ENCODE data around the gene OR2A2.

Gene OR2A2

DNA sequence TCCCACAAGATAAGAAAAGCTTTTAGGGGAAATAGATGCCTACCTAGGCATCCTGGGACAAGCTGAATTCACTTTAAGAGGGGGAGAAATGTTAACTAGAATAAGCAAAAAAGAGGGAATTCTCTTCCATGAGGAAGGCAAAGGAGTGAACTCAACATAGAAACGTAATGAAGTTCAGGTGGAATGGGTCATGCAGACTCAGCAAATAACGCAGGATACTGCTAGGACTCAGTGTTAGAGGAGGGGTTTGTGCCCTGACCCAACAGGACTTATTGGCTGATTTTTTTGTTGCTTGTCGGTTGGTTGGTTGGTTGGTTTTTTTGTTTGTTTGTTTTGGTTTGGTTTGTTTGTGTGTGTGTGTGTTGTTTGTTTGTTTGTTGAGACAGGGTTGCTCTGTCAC is 22.9 kb downstream of the OR2A2 start:
- DNase-seq, result no peak
- no peaks in the 10 kb centered on the region for H3K4me1 ChIP-seq (ENCODE audit: control insufficient read depth, insufficient read depth, low read length, poor library complexity, severe bottlenecking)
- H3K4me3 ChIP-seq (ENCODE audit: insufficient read depth, low read depth, low read length, poor library complexity, severe bottlenecking), result no peak overlapping the region
- no peaks in the 10 kb centered on the region for H3K9me3 ChIP-seq (ENCODE audit: control insufficient read depth, low read length)
- no peaks in the 10 kb centered on the region for H3K27me3 ChIP-seq (replicated peaks; ENCODE audit: control insufficient read depth, insufficient read depth, low read length, poor library complexity, severe bottlenecking)
- H3K27ac ChIP-seq (ENCODE audit: insufficient read depth, low read length, poor library complexity, severe bottlenecking), result no peak overlapping the region
- H3K36me3 ChIP-seq (ENCODE audit: control insufficient read depth, insufficient read depth, low read length), result no peaks in the 10 kb centered on the region

DNA sequence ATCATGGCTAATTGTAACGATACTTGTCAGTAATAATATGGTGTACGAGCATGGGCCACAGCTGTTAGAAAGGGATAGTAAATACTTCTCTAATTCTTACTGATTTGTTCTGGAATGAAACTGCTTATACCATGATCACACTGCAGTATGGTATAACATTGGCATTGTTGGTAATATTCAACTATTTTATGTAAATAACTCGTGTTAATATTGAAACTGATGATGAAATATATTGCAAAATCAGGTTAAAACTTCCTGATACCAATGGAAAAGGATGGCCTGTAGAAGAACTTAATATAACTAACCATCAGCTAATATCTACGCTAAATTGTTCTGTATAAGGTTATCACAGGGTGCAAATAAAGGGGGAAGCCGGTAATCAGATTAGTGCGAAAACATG is 23.9 kb downstream of the OR2A2 start:
- Histone ChIP-seq H3K4me1 (ENCODE audit: control insufficient read depth, insufficient read depth, low read length, poor library complexity, severe bottlenecking) (no peaks in the 10 kb centered on the region), H3K9me3 (ENCODE audit: control insufficient read depth, low read length) (no peaks in the 10 kb centered on the region), H3K4me3 (ENCODE audit: insufficient read depth, low read depth, low read length, poor library complexity, severe bottlenecking) (no peak overlapping the region), H3K36me3 (ENCODE audit: control insufficient read depth, insufficient read depth, low read length) (no peaks in the 10 kb centered on the region), H3K27ac (ENCODE audit: insufficient read depth, low read length, poor library complexity, severe bottlenecking) (no peak overlapping the region), H3K27me3 (replicated peaks; ENCODE audit: control insufficient read depth, insufficient read depth, low read length, poor library complexity, severe bottlenecking) (no peaks in the 10 kb centered on the region)
- DNase-seq, result no peak

- H3K9me3 ChIP-seq (ENCODE audit: control insufficient read depth, low read length), result no peaks in the 10 kb centered on the region
- DNase-seq, result no peak
- H3K27me3 ChIP-seq (replicated peaks; ENCODE audit: control insufficient read depth, insufficient read depth, low read length, poor library complexity, severe bottlenecking), result no peaks in the 10 kb centered on the region
- H3K36me3 ChIP-seq (ENCODE audit: control insufficient read depth, insufficient read depth, low read length), result no peaks in the 10 kb centered on the region
- no peaks in the 10 kb centered on the region for H3K4me1 ChIP-seq (ENCODE audit: control insufficient read depth, insufficient read depth, low read length, poor library complexity, severe bottlenecking)
- no peak overlapping the region for H3K4me3 ChIP-seq (ENCODE audit: insufficient read depth, low read depth, low read length, poor library complexity, severe bottlenecking)
- no peak overlapping the region for H3K27ac ChIP-seq (ENCODE audit: insufficient read depth, low read length, poor library complexity, severe bottlenecking)
Measured at GRCh38 chr7:144134116-144134515, 24.7 kb downstream of the OR2A2 start.

DNA sequence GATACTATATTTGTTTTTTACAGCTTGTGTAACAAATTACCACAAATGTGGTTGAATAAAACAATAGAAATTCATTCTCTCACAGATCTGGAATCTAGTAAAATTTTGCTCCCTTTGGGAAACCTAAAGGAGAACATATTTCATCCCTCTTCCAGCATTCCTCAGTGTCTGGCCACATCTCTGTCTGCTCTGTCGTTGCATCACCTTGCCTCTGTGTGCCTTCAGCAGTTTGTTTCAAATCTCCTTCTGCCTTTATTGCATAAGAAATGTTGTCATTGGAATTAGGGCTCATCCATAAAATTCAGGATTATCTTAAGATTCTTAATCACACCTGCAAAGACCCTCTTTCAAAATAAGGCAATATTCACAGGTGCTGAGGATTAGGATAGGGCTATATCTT is 28.1 kb downstream of the OR2A2 start:
- Histone ChIP-seq H3K36me3 (ENCODE audit: control insufficient read depth, insufficient read depth, low read length) (no peaks in the 10 kb centered on the region), H3K27me3 (replicated peaks; ENCODE audit: control insufficient read depth, insufficient read depth, low read length, poor library complexity, severe bottlenecking) (no peaks in the 10 kb centered on the region), H3K4me3 (ENCODE audit: insufficient read depth, low read depth, low read length, poor library complexity, severe bottlenecking) (no peak overlapping the region), H3K9me3 (ENCODE audit: control insufficient read depth, low read length) (no peaks in the 10 kb centered on the region), H3K4me1 (ENCODE audit: control insufficient read depth, insufficient read depth, low read length, poor library complexity, severe bottlenecking) (no peaks in the 10 kb centered on the region), H3K27ac (ENCODE audit: insufficient read depth, low read length, poor library complexity, severe bottlenecking) (no peak overlapping the region)
- no peak for DNase-seq

GRCh38 chr7:144142187-144142586 is 32.8 kb downstream of the OR2A2 start:
- Histone ChIP-seq H3K27me3 (replicated peaks; ENCODE audit: control insufficient read depth, insufficient read depth, low read length, poor library complexity, severe bottlenecking) (no peaks in the 10 kb centered on the region), H3K36me3 (ENCODE audit: control insufficient read depth, insufficient read depth, low read length) (no peaks in the 10 kb centered on the region), H3K4me1 (ENCODE audit: control insufficient read depth, insufficient read depth, low read length, poor library complexity, severe bottlenecking) (no peaks in the 10 kb centered on the region), H3K4me3 (ENCODE audit: insufficient read depth, low read depth, low read length, poor library complexity, severe bottlenecking) (no peak overlapping the region), H3K27ac (ENCODE audit: insufficient read depth, low read length, poor library complexity, severe bottlenecking) (no peak overlapping the region), H3K9me3 (ENCODE audit: control insufficient read depth, low read length) (peaks cover under 1% of the 10 kb centered on the region)
- no peak for DNase-seq

DNA sequence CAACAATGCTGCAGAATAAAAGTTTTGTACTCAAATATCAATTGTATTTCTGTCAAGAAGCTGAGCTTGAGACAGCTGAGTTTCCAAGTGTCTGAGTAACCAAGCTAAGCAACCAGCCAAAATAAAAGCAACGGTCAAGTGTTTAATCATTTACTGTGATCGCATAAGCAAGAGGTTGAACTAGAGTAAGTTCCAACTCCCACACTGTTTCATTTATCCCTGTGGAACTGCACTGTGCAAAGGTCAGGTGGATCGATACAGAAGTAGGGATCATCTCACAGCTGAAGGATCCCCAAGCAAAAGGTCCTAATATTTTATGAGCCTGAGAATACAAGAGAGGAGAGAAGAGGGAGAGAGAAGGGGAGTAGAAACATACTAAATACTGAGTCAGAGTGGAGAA is 35.0 kb downstream of the OR2A2 start:
- no peak overlapping the region for H3K27ac ChIP-seq (ENCODE audit: insufficient read depth, low read length, poor library complexity, severe bottlenecking)

DNA sequence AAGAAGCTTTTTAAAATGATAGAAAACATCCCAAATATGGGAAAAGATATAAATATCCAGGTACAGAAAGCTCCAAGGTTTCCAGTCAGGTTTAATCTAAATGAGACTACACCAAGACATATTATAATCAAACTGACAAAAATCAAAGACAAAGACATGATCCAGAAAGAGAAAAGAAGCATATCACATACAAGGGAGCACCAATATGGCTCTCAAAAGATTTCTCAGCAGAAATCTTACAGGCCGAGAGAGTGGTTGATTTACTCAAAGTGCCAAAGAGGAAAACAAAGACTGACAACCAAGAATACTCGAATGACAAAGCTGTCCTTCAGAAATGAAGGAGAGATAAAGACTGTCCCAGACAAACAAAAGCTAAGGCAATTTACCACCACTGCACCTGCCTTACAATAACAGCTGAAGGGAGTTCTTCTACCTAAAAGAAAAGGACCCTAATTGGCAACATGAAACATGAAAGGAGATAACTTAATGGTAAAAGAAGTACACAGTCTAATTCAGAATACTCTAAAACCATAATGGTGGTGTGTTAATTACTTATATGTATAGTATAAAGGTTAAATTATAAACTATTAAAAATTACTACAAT is 38.9 kb downstream of the OR2A2 start:
- DNase-seq, result no peak
- no peaks in the 10 kb centered on the region for H3K4me1 ChIP-seq (ENCODE audit: control insufficient read depth, insufficient read depth, low read length, poor library complexity, severe bottlenecking)
- no peaks in the 10 kb centered on the region for H3K27me3 ChIP-seq (replicated peaks; ENCODE audit: control insufficient read depth, insufficient read depth, low read length, poor library complexity, severe bottlenecking)
- H3K4me3 ChIP-seq (ENCODE audit: insufficient read depth, low read depth, low read length, poor library complexity, severe bottlenecking), result no peak overlapping the region
- H3K9me3 ChIP-seq (ENCODE audit: control insufficient read depth, low read length), result peaks cover 4% of the 10 kb centered on the region
- no peaks in the 10 kb centered on the region for H3K36me3 ChIP-seq (ENCODE audit: control insufficient read depth, insufficient read depth, low read length)
- no peak overlapping the region for H3K27ac ChIP-seq (ENCODE audit: insufficient read depth, low read length, poor library complexity, severe bottlenecking)

More for the DNA sequence above, 35.0 kb downstream of the OR2A2 start:
- no peak for DNase-seq
- H3K9me3 ChIP-seq (ENCODE audit: control insufficient read depth, low read length), result peaks cover 4% of the 10 kb centered on the region
- no peaks in the 10 kb centered on the region for H3K4me1 ChIP-seq (ENCODE audit: control insufficient read depth, insufficient read depth, low read length, poor library complexity, severe bottlenecking)
- no peaks in the 10 kb centered on the region for H3K36me3 ChIP-seq (ENCODE audit: control insufficient read depth, insufficient read depth, low read length)
- no peak overlapping the region for H3K4me3 ChIP-seq (ENCODE audit: insufficient read depth, low read depth, low read length, poor library complexity, severe bottlenecking)
- no peaks in the 10 kb centered on the region for H3K27me3 ChIP-seq (replicated peaks; ENCODE audit: control insufficient read depth, insufficient read depth, low read length, poor library complexity, severe bottlenecking)

GRCh38 chr7:144158861-144159260 is 49.5 kb downstream of the OR2A2 start:
- Histone ChIP-seq H3K9me3 (ENCODE audit: control insufficient read depth, low read length) (no peaks in the 10 kb centered on the region), H3K4me1 (ENCODE audit: control insufficient read depth, insufficient read depth, low read length, poor library complexity, severe bottlenecking) (no peaks in the 10 kb centered on the region), H3K36me3 (ENCODE audit: control insufficient read depth, insufficient read depth, low read length) (no peaks in the 10 kb centered on the region), H3K27ac (ENCODE audit: insufficient read depth, low read length, poor library complexity, severe bottlenecking) (no peak overlapping the region), H3K27me3 (replicated peaks; ENCODE audit: control insufficient read depth, insufficient read depth, low read length, poor library complexity, severe bottlenecking) (no peaks in the 10 kb centered on the region), H3K4me3 (ENCODE audit: insufficient read depth, low read depth, low read length, poor library complexity, severe bottlenecking) (no peak overlapping the region)
- no peak for DNase-seq
